HG03064 (cell line): ENCODE results near the gene ZMIZ1.
"Not testable (repeated sequence)": the region's sequence is repeated elsewhere in the genome, so short reads cannot be mapped to it uniquely, and the experiment has no call there.

Source experiments
- ATAC-seq: cut with Tn5 transposase; IDR thresholded peaks from one replicate; pipeline ENCODE4 v1.9.1; 2021; ENCODE audit warnings: low read depth; ENCODE audit not compliant: unreplicated experiment

The ZMIZ1 gene

GRCh38 chr10:79030705-79031104 is 38.1 kb upstream of the ZMIZ1 start:
- no peak for ATAC-seq

DNA sequence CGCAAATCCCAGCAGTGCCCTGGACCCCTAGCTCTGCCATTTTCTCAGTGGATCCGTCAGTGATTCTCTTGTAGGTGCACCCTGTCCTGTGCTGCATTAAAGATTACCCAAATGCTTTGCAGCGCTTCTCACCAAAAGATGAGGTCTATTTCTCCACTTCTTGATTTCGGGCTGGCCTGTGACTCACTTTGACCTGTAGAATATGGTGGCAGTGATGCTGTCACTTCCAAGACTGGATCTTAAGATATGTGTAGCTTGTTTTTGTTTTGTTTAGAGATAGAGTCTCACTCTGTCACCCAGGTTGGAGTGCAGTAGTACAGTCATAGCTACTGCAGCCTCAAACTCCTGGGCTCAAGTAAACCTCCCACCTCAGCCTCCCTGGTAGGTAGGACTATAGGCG is 37.0 kb upstream of the ZMIZ1 start:
- ATAC-seq, result no peak

- no peak for ATAC-seq
These were observed 34.4 kb upstream of the ZMIZ1 start for GRCh38 chr10:79034271-79034876.

DNA sequence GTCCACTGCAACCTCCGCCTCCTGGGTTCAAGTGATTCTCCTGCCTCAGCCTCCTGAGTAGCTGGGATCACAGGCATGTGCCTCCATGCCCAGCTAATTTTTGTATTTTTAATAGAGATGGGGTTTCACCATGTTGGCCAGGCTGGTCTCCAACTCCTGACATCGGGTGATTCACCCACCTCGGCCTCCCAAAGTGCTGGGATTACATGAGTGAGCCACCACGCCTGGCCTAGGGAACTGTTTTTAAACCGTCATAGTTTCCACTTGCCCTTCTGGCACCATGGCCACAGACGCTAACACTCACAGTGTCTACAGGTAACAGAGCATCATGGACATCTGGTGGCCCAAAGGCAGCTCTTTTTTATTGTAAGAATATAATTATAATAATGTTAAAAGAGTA is 32.4 kb upstream of the ZMIZ1 start:
- ATAC-seq, result not testable (repeated sequence)

- no peak for ATAC-seq
These were observed 30.5 kb upstream of the ZMIZ1 start for GRCh38 chr10:79038104-79038840.

GRCh38 chr10:79038841-79039201 is 29.9 kb upstream of the ZMIZ1 start:
- no peak for ATAC-seq

DNA sequence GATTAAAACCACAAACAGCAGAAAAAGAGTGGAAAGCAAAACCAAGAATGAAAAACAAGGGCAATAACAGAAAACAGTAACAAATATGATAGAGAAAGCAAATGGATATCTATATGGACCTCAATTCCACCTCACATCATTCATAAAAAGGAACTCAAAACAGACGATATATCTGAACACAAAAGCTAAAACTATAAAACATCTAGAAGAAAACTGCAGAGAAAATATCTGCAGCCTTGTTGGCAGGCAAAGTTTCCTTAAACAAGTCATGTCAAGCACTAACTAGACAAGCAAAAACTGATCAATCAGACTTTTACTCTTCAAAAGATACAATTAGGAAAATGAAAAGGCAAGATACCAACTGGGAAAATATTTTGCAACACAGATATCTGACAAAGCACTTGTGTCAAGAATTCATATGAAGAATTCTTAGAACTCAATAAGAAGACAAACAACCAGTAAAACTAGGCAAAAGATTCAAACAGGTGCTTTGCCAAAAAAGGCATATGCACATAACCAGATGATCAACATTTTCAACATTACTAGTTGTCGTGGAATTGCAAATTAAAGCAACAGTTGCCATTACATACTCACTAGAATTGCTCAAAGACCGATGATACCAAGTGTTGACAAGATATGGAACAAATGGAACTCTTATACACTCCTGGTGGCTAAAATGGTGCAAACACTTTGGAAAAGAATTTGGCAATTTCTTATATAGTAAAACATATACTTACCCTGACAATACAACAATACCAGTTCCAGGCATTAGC is 25.9 kb upstream of the ZMIZ1 start:
- ATAC-seq, result no peak

GRCh38 chr10:79044036-79044632 is 24.6 kb upstream of the ZMIZ1 start:
- ATAC-seq, result no peak

DNA sequence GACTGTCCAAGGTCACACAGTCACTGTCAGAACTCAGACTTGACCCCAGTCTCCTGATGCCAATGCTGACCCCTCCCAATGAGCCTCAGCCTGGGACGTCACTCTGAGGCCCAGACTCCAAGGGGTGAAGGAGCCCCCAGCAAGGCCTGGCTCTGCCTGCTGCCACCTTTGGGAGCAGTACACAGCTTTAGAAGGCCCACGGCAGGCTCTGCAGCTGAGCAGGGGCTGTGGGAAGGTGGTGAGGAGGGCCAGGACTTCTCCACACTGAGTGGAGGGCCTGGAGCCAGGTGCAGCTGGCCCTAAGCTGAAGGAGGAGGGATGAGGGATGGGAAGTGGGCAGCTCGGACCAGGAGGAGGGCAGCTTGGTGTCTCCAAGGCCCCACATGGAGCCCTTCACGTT is 23.9 kb upstream of the ZMIZ1 start:
- ATAC-seq, result no peak

GRCh38 chr10:79045566-79046175 is 23.1 kb upstream of the ZMIZ1 start:
- no peak for ATAC-seq

DNA sequence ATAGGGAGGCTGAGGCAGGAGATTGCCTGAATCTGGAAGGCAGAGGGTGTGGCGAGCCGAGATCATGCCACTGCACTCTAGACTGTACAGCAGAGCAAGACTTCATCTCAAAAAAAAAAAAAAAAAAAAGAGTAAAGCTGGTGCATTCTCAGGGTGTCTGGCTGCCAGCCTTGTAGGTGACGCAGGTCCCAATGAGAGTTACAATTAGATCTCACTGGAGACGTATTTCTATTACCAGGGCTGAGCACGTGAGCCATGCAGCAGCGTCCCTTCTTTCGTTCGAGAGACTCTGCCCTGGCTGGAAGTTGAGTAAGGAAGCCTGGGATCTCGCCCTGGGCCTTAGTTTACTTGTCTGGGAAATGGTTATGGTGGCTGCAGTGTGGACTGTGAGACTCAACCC is 22.4 kb upstream of the ZMIZ1 start:
- no peak for ATAC-seq

- ATAC-seq, result no peak
These were observed 21.8 kb upstream of the ZMIZ1 start for GRCh38 chr10:79046741-79047583.

- no peak for ATAC-seq
These were observed 21.2 kb upstream of the ZMIZ1 start for GRCh38 chr10:79047584-79047874.

- ATAC-seq, result no peak
These were observed 20.7 kb upstream of the ZMIZ1 start for GRCh38 chr10:79047875-79048638.

- ATAC-seq, result no peak
These were observed 19.9 kb upstream of the ZMIZ1 start for GRCh38 chr10:79048639-79049550.

DNA sequence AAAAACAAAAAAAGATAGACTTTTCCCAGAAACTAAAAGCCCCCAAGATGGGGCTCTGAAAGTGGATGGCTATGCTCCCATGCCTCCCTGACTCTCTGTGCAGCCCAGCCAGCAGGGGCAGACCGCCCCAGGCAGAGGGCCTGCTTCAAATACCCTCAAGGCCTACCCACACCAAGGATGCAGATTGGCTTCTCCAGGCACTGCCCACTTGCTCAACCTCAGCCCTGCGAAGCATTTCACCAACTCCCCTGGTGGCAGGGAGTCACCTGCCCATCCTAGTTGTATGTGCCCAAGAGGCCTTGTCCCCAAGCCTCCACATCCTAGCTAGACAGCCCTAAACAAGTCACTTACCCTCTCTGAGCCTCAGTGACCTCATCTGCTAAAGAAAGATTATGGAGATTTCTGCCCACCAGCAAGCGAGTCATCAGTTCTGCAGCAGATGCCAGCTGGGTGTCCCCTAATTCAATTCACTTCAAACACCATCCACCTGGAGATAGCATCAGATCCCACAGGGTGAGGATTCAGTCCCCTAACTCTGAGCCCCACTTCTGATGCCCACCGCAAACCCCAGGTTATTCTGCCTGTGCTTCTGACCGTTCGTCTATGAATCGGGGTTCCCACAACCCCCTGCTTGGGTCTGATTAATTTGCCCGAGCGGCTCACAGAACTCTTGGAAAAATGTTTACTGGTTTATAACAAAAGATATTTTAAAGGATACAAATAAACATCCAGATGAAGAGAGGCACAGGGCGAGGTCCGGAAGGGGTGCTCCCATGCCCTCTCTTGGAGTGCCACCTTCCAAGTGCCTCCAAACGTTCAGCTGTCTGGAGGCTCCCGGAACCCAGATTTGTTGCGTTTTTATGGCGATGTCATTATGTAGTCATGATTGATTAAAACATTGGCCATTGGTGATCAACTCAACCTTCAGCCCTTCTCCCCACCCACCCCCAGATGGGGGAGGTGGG is 18.6 kb upstream of the ZMIZ1 start:
- ATAC-seq, result no peak

- no peak for ATAC-seq
These were observed 17.7 kb upstream of the ZMIZ1 start for GRCh38 chr10:79050896-79051555.
